Keratinocyte (primary cell): ENCODE results near the gene BCAR3. TPM values are rescaled to one million over a fixed set of nuclear protein-coding genes. Genes with fewer than 3 reads are reported as not detected.

Source experiments
- DNase-seq: peaks from one replicate; pipeline ENCODE4 v3.0.0-alpha.2; 2011; ENCODE audit warnings: low read depth, missing footprints, low spot score
- FAIRE-seq: peaks from 2 replicates; lab custom pipeline; 2011; peaks lifted over from hg19 to GRCh38; lab: Jason Lieb, UNC
- H2AFZ ChIP-seq: 2 replicates; pipeline ENCODE4 v1.6.0; 2012; ENCODE audit warnings: low read length, control low read depth, inconsistent platforms; ENCODE audit not compliant: control insufficient read depth
- H3K27ac ChIP-seq: 2 replicates; pipeline ENCODE4 v1.5.1; 2011; ENCODE audit warnings: low read length; ENCODE audit not compliant: control insufficient read depth, insufficient read depth
- H3K27me3 ChIP-seq: 3 replicates; pipeline ENCODE4 v1.6.0; 2011; ENCODE audit warnings: low read length; ENCODE audit not compliant: control insufficient read depth, insufficient read depth; ENCODE audit errors: extremely low read depth
- H3K36me3 ChIP-seq, 2 experiments: 2 replicates in 1 of 2; 3 replicates in 1 of 2; pipeline ENCODE4 v1.5.1; 2011; ENCODE audit warnings: low read length in 2 of 2, mild to moderate bottlenecking in 1 of 2; ENCODE audit not compliant: control insufficient read depth in 2 of 2, insufficient read depth in 2 of 2; ENCODE audit errors: extremely low read depth in 1 of 2
- H3K4me1 ChIP-seq: 3 replicates; pipeline ENCODE4 v1.5.1; 2011; ENCODE audit warnings: low read length; ENCODE audit not compliant: control insufficient read depth, insufficient read depth; ENCODE audit errors: extremely low read depth
- H3K4me2 ChIP-seq: 3 replicates; pipeline ENCODE4 v1.6.0; 2011; ENCODE audit warnings: low read depth, low read length; ENCODE audit not compliant: control insufficient read depth, insufficient read depth; ENCODE audit errors: extremely low read depth
- H3K4me3 ChIP-seq, 3 experiments: fragments of 200-600 bp in 1 of 3; sonication (generic) in 1 of 3; 2 replicates in 2 of 3; 3 replicates in 1 of 3; pipeline ENCODE4 v1.5.1; 2011 to 2016; ENCODE audit warnings: low read length in 3 of 3, mild to moderate bottlenecking in 3 of 3, control low read depth in 2 of 3, inconsistent platforms in 1 of 3, low read depth in 1 of 3, mixed read lengths in 1 of 3, mixed run types in 1 of 3, moderate library complexity in 1 of 3; ENCODE audit not compliant: control insufficient read depth in 2 of 3, insufficient read depth in 2 of 3; ENCODE audit errors: extremely low read depth in 1 of 3
- H3K79me2 ChIP-seq: 2 replicates; pipeline ENCODE4 v1.6.0; 2012; ENCODE audit warnings: low read length; ENCODE audit not compliant: control insufficient read depth, insufficient read depth
- H3K9ac ChIP-seq: 3 replicates; pipeline ENCODE4 v1.6.0; 2011; ENCODE audit warnings: low read length; ENCODE audit not compliant: control insufficient read depth, insufficient read depth; ENCODE audit errors: extremely low read depth
- H3K9me1 ChIP-seq: 3 replicates; pipeline ENCODE4 v1.6.0; 2011; ENCODE audit warnings: low read length; ENCODE audit not compliant: control insufficient read depth, insufficient read depth; ENCODE audit errors: extremely low read depth
- H3K9me3 ChIP-seq: 2 replicates; pipeline ENCODE4 v1.5.1; 2012; ENCODE audit warnings: low read depth, low read length; ENCODE audit not compliant: control insufficient read depth
- H4K20me1 ChIP-seq: 3 replicates; pipeline ENCODE4 v1.6.0; 2011; ENCODE audit warnings: low read length; ENCODE audit not compliant: control insufficient read depth, insufficient read depth; ENCODE audit errors: extremely low read depth
- EZH2 ChIP-seq: IDR thresholded peaks from one replicate; pipeline ENCODE4 v1.6.1; 2012; ENCODE audit warnings: inconsistent platforms, mild to moderate bottlenecking, low read length, moderate library complexity
- dilution Hi-C: fragments of 300-500 bp; cut with MboI; formaldehyde crosslinking; loops from one replicate; pipeline ENCODE4 v1.7.0; 2020; ENCODE audit warnings: low sequenced_read_pairs; ENCODE audit not compliant: extremely low pct_ligation_motif_present
- polyA plus RNA-seq, 5 experiments: library from polyadenylated mRNA; depleted of rRNA in 3 of 5; stranded (reverse) in 3 of 5; stranded (forward) in 1 of 5; unstranded in 1 of 5; fragments of >200 nt; gene quantifications; 1 replicate in 1 of 5; 2 replicates in 3 of 5; 3 replicates in 1 of 5; pipeline versions ENCODE4 v1.2.1 to v1.2.3, GENCODE V29; 2011 to 2012; ENCODE audit warnings: missing spikeins in 2 of 5, low read depth in 1 of 5, low replicate concordance in 1 of 5
- TF ChIP-seq, protein P1 (sequence below), 3 experiments: IDR thresholded peaks in 1 of 3; conservative IDR thresholded peaks in 1 of 3; optimal IDR thresholded peaks in 1 of 3; 2 replicates in 2 of 3; 3 replicates in 1 of 3; pipeline versions ENCODE3 to v1.5.1; 2011; ENCODE audit warnings: low read length in 3 of 3, mild to moderate bottlenecking in 3 of 3, moderate library complexity in 2 of 3, control low read depth in 1 of 3, inconsistent platforms in 1 of 3; ENCODE audit not compliant: insufficient read depth in 2 of 3; ENCODE audit errors: extremely low read depth in 1 of 3

BCAR3 gene
- polyA plus RNA-seq, 1 donor (not counting 4 experiments of a cell fraction or from before 2014, with no cell fraction given) = 77.2 TPM

DNA sequence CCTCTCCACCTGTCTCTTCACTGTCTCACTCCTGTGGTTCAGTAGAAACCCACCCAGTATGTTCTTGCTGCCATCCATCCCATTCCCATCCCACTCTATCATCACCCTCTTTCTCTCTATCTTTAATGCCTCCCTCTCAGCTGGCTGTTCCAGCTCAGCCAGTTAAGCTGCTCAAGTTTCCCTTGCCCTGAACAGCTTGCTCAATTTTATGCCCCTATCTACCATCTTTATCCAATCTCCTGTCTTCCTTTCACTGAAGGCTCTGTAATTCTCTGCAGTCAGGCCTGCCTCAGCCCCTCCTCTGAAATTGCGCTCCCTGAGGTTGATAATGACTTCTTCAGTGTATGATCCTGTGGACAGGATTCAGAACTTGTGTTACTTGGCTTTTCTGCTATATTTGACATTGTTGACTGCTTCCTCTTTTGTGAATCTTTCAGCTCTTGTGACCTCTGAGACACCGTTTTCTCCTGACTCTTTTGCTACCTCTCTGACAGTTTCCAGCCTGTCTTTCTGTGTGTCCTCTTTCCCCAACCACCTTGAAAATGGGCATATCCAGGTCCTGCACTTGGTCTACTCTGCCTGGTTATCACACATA is 13.9 kb upstream of the BCAR3 start:
- Histone ChIP-seq H2AFZ (no peak overlapping the region), H3K36me3 (no peaks in the 10 kb centered on the region), H3K9me3 (no peaks in the 10 kb centered on the region), H3K4me2 (peak overlapping the region; percentile 65), H4K20me1 (no peaks in the 10 kb centered on the region), H3K27me3 (no peaks in the 10 kb centered on the region), H3K9me1 (no peaks in the 10 kb centered on the region), H3K4me1 (peaks cover 69% of the 10 kb centered on the region), H3K4me3 (no peak overlapping the region), H3K79me2 (no peaks in the 10 kb centered on the region), H3K27ac (peak overlapping the region; percentile 90), H3K9ac (no peak overlapping the region)
- DNase-seq (no peak), FAIRE-seq (peak; percentile 57)
- no peak for TF ChIP-seq EZH2
- TF ChIP-seq, protein P1, sequence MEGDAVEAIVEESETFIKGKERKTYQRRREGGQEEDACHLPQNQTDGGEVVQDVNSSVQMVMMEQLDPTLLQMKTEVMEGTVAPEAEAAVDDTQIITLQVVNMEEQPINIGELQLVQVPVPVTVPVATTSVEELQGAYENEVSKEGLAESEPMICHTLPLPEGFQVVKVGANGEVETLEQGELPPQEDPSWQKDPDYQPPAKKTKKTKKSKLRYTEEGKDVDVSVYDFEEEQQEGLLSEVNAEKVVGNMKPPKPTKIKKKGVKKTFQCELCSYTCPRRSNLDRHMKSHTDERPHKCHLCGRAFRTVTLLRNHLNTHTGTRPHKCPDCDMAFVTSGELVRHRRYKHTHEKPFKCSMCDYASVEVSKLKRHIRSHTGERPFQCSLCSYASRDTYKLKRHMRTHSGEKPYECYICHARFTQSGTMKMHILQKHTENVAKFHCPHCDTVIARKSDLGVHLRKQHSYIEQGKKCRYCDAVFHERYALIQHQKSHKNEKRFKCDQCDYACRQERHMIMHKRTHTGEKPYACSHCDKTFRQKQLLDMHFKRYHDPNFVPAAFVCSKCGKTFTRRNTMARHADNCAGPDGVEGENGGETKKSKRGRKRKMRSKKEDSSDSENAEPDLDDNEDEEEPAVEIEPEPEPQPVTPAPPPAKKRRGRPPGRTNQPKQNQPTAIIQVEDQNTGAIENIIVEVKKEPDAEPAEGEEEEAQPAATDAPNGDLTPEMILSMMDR (optimal IDR thresholded peaks at IDR 0.05 in 1 of 3, IDR thresholded peaks at IDR 0.05 in 1 of 3, conservative IDR thresholded peaks at IDR 0.05 in 1 of 3; ENCODE audit: extremely low read depth in 1 of 3, insufficient read depth in 2 of 3, low read length in 3 of 3) = no peak
- dilution Hi-C loops = no loop called here

DNA sequence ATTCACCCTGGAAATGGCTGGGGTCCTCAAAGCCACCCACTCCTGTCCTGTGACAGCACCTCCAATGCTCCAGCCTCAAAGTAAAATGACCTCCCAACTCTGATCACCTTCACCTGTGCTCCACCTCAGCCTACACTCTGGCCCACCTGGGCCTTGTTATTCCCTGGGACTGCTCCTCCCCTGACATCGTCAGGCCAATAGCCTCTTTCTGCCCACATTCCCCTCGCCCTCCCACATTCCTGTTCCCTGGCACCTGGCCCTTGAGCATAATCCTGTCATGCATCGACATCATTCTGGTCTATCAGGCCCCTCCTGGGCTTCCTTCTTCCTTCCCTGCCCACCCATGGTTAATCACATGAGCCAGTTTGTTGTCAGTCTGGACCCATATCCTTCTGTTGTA is 13.2 kb upstream of the BCAR3 start:
- FAIRE-seq = peak; percentile 97

DNA sequence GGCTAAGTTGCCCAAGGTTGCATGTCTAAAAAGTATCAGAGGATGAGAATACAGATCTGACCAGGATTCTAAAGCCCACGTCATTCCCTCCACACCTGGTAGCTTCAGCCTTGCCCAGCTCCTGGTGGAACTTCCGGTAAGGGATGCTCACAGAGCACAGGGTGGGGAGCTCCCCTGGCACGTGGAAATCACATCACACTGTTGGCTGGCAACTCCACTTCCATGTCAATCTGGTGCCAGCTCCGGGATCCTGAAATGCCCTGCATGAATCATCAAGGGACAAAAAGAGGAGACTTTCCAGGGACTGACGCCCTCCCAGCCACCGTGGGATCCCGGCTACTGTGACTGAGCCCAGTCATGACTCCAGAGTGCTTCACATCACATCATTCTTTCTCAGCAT is 12.4 kb upstream of the BCAR3 start:
- dilution Hi-C loops = no loop called here
- H3K27ac ChIP-seq = peak overlapping the region; percentile 90
- H3K27me3 ChIP-seq = no peaks in the 10 kb centered on the region
- H3K9me1 ChIP-seq = no peaks in the 10 kb centered on the region
- no peaks in the 10 kb centered on the region for H3K79me2 ChIP-seq
- no peaks in the 10 kb centered on the region for H3K9me3 ChIP-seq
- FAIRE-seq = no peak
- H4K20me1 ChIP-seq = no peaks in the 10 kb centered on the region
- TF ChIP-seq EZH2 = no peak
- TF ChIP-seq, protein P1 (optimal IDR thresholded peaks at IDR 0.05 in 1 of 3, IDR thresholded peaks at IDR 0.05 in 1 of 3, conservative IDR thresholded peaks at IDR 0.05 in 1 of 3; ENCODE audit: extremely low read depth in 1 of 3, insufficient read depth in 2 of 3, low read length in 3 of 3) = no peak
- peaks cover 59% of the 10 kb centered on the region for H3K4me1 ChIP-seq
- H3K4me3 ChIP-seq = peak overlapping the region; percentile 17 to 56 (median 52)
- no peak overlapping the region for H2AFZ ChIP-seq
- H3K9ac ChIP-seq = peak overlapping the region; percentile 78
- no peak for DNase-seq
- H3K36me3 ChIP-seq = no peaks in the 10 kb centered on the region
- H3K4me2 ChIP-seq = peak overlapping the region; percentile 65

More for the DNA sequence above, 13.2 kb upstream of the BCAR3 start:
- Histone ChIP-seq H3K4me2 (peak overlapping the region; percentile 65), H3K9ac (peak overlapping the region; percentile 78), H3K79me2 (no peaks in the 10 kb centered on the region), H3K36me3 (no peaks in the 10 kb centered on the region), H3K27ac (peak overlapping the region; percentile 90), H2AFZ (no peak overlapping the region), H3K4me3 (peak overlapping the region in 2 of 3 experiments; percentile 17 to 56), H3K9me3 (no peaks in the 10 kb centered on the region), H3K9me1 (no peaks in the 10 kb centered on the region), H3K4me1 (peaks cover 67% of the 10 kb centered on the region), H3K27me3 (no peaks in the 10 kb centered on the region), H4K20me1 (no peaks in the 10 kb centered on the region)
- no peak for DNase-seq
- TF ChIP-seq EZH2 = no peak
- dilution Hi-C loops = no loop called here
